ENCODE measurements around the gene CELSR1.
A peak's percentile ranks its signal among the peaks of the same experiment; 100 is the strongest.

CELSR1 gene

DNA sequence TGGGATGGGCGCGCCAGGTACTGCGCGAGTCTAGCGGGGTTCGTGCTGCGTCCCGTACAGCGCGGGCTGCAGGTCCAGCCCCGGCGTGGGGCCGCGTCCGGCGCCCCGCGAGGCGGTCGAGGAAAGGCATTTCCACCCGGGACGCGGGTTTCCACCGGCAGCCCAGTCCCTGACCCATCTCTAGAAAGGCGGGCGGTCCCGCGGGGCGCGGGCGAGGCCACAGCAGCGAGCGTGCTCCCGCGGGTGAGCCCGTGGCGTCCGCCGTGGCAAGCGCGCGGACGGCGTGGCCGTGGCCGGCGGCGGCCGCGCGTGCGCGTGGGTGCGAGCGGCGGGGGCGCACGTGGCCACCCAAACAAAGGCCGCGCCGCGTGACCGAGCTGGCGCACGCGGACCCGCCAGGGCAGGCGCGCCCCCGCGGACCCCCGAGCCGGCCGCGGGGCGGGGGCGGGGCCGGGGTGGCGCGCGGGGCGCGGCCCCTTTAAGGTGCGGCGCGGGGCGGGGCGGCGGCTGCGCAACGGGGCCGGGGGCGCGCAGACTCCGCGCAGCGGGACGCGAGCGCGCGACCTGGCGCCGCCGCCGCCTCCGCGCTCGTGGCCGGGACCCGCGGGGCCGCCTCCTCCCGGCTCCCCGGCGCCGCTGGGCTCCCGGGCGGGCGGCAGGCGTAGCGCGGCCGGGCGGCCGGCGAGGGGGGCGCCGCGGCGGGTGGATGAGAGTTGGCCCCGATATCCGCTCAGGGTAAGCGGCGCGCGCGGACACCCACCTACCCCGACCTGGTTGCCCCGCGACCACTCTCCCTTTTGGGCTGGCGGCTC lies 39.3 kb upstream of the CELSR1 start:
- peak in 1 of 2 donors; percentile 34 for DNase-seq (ENCODE audit: low read depth in 2 of 2)

DNA sequence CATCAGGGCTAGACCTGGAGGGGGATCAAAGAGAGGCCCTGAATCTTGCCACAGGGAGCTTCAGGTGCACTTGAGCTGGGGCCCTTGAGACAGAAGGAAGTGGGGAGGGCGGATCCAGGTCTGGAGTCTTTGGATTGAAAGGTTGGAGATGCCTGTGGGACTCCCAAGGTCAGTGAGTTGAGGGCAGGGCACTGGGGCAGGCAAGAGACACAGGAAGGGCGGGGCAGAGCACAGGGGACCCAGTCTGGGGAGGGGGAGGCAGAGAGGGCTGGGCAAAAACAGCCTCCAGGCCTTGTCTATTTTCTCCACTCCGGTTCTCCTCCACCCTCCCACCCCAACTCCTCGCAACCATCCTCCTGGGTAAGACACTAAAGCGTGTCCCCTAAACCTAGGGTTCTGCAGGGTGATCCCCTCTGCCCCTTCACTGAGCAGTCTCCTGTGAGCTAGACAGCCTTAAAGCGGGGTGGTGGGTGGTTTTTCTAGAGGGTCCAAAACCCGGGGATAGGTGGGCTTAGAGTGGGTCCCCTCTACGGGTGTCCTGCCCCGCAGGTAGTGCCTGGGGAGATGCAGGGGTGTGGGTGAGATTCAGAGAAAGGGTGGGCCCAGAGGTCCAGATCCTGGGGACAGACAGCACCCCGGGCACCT lies 38.6 kb upstream of the CELSR1 start:
- no peak for DNase-seq (ENCODE audit: low read depth in 2 of 2)

DNA sequence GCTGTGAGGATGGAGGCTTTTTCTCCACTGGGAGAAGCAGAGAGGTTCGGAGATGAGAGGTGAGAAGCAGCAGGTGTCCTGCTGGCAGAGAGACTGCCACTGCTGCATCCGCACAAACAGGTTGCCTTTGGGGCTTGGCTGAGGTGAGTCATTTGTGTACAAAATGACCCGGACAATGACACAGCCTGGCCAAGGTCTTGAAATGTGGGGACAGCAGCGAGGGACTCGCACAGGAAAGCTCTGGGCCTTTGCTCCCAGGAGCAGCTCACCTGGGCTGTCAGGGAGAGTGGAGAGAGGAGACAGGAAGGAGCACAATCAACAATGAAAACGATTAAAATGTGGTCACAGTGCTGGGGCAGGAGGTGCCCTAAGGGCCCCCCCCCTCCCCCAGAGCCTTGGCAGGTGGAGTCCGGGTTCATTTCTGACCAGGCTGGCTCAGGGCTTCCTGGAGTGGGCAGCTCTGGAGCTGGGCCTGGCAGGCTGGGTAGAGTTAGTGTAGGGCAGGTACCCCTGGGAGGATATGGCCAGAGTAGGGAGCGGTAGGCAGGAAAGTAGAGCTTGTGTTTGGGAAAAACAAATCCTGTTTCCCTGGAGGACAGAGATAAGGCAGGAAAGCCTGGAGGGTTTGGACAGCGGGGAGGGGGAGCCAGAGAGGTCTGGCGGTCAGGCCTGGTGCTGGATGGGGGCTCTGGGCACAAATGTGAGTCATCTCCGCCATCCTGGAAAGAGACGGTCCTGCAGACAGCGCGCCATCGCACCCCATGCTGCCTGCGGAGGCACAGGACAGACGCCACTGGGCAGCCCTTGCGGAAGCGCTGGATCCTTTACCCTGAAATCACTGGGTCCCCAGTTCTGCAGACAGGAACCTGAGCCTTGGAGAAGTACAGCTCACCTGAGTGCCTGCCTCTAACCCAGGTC lies 37.8 kb upstream of the CELSR1 start:
- DNase-seq (ENCODE audit: low read depth in 2 of 2), result no peak

DNA sequence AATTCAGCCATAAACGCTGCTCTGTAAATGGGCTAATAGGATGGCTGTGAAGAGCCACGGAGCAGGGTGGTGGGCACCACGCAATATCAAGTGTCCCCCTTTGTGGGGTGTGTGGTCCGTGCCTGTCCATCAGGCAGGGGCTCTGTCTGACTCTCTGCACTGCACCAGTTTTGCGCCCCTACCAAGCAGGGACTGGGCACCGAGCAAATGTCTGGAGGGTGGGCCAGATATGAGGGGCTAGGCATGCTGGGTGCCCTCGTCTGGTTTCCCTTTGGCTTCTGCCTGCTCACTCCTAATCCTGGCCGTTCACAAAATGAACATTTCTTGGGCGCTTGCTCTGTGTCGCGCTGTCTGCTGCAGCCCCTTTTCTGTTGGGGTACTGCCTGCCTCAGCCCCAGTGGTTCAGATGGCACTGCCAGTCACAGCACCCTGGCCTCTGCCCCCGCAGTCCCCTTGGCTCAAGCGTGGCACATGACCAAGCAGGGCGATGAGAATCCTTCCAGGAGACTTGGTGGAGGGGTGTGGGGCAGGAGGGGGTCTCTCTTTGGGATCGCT lies 37.1 kb upstream of the CELSR1 start:
- DNase-seq (ENCODE audit: low read depth in 2 of 2), result no peak

DNA sequence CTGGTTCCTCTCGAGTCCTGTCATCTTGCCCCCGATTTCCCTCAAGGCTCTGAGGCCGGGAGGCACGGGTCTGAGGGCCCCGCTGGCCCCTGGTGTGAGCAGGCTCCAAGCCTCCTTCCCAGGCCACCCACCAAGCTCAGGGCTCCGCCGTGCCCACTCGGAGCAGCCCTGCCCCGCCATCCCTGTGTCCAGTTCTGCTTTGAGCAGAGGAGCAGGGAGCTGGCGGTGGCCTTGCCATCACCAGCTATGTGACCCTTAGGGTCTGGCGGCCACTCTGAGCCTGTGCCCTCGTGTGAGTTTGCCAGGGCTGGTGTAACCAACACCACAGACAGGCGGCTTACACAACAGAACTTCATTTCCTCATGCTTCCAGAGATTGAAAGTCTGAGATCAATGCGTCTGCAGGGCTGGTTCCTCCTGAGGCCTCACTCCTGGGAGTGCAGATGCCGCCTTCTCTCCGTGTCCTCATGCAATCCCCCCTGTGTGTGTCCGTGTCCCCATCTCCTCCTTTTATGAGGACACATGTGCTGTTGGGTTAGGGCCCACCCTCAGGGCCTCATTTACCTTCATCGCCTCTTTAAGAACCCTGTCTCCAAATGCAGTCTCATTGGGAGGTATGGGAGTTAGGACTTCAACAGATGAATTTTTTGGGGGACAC lies 36.5 kb upstream of the CELSR1 start:
- DNase-seq (ENCODE audit: low read depth in 2 of 2), result no peak

DNA sequence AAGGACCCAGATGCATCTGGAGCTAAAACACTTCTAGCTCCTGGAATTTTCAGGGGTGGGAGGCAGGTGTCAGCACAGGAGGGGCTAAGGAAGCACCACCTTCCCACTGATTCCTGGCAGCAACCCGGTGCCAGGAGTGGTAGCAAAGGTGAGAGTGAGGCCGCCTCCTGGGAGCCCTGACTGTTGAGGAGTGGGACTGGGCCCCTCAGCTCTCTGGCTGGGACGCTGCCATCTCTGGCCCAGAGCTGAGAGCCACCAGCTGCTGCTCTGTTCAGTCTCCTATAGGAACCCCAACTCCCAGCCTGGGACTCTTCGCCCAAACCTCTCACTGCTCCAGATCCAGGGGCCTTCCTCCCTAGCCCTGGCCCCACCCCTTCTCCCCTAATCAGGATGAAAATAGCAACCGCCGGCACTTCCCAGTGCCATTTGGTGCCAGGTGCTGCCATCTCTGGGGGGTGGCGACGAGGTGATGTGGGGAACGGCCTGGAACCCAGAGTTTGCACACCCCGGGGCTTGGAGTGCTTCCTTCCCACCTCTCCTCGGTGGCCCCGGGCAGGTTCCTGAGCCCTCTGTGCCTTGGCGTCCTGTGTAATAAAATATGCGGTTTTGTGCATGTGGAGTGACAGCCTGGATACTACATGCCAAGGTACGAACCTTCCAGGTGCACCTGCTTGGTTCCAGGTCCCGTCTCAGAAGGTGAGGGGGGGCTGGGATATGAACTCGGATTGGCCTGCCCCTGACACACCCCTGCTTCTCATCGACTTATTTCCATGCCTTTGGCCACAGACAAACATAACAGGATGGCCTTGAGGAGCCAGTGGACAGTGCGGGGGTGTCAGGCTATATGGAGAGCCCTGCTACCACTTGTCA lies 35.7 kb upstream of the CELSR1 start:
- DNase-seq (ENCODE audit: low read depth in 2 of 2), result no peak

DNA sequence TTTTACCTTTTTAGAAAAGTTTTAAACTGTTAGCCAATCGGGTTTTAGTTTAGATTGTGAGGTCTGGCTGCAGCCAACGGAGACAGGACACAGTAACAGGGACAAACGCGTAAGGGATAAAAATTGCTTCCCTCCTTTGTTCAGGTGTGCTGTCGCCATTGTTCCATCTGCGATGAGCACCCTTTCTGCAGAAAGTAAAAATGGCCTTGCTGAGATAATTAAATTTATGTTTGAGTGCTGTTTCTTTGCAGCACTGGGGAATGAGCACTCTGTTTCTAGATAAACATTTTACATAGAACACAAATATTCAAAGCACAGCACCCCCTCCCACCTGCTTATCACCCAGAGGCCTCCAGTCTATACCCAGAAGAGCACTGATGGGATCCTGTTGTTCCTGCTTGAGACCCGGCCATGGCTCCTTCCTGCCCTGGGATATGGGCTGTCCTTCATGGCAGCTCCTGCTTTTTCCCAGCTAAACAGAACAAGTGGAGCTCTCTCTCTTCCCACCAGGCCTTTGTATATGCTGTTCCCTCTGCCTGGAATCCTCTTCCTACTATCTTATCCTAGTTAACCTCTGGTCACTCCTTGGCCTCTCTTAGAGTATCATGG lies 34.3 kb upstream of the CELSR1 start:
- no peak for DNase-seq (ENCODE audit: low read depth in 2 of 2)

DNA sequence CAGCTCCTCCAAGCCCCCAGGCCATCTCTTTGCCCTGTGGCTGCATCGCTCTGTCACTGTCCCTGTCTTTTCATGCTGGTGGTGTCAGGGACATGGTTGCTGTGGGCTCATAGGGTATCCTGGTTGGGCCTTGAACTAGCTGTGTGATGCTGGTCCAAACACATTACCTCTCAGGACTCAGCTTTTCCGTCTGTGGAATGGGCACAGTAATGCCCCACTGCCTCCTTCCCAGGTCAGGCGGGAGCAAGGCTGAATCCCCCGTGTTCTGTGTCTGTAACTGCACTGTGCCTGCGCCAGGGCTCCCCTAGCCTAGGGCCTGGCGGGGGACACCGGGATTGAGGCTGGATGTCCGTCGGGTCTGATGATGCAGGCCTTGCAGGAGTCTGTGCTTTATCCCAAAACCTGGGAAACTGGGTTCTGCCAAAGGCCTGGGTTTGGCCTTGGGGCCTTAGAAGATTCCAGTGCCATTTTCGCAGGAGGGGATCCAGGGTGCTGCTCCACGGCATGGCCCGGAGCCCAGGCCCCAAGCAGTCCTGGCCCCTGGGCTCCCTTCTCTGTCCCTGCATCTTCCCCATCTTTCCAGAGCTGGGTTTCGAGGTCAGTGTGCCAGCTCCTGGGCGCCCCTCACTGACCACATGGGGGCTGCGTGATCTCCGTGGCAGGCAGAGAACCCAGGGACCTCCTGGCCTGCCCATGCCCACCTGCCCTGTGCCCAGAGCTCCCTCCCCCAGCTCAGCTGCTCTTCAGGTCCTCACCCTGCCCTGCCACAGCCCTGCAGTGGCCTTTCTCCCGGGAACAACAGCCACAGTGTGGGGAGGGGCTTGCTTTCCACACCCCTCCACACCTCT lies 32.7 kb upstream of the CELSR1 start:
- DNase-seq (ENCODE audit: low read depth in 2 of 2), result no peak

DNA sequence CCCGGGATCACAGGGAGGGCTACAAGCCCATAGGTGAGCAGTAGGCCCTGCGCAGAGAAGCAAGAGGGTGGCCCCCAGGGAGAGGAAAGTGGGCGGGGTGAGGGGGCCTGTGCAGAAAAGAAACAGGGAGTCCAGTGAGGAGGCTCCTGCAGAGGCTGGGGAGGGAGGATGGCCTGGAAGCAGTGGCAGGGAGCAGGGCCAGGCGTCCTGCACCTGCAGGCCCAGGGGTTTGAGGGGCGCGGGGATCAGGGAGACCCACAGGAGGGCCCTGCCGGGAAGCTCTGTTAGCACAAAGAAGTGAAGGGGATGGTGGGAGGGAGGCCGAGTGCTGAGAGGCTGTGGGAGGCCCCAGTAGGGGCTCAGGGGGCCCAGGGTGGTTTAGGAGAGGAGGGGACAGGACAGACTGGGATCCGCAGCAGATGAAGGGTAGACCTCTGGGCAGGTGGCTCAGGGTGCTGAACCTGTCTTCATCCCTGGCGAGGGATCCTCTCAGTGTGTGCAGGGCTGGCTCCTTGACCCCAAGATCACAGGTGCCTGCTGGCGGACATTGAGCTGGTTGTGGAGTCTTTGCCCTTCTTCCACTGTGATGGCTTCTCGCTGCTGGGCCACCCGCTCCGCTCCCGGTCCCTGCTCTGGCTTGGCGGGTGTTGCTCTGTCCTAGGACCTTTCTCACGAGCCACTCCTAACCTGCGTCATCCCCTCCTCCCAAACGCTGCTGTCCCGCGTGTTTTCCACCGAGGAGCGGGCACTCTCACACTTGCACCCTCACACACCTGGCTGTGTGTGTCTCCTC lies 31.8 kb upstream of the CELSR1 start:
- DNase-seq (ENCODE audit: low read depth in 2 of 2), result no peak

DNA sequence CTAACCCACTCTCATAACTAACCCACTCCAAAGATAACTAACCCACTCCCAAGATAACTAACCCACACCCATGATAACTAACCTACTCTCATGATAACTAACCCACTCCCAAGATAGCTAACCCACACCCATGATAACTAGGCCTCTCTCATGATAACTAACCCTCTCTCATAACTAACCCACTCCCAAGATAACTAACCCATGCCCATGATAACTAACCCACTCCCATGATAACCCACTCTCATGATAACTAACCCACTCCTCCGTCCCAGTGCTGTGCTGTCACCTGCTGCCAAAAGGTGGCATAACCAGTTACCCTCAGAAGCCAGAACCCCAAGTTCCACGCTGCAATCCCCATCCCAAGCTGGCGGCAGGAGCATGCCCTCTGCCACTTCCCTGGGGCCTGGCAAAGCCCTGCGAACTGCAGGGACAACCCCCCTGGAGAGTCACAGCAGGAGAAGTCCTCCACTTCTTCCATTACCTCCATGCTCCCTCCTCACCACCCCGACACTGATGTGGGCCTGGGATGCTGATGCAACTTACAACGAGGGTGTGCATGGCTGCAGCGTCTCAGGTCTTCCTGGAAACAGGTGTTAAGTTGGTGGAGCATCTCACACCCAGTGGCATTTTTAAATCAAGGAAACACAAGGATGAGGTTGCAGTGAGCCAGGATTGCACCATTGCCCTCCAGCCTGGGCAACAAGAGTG lies 30.8 kb upstream of the CELSR1 start:
- no peak for DNase-seq (ENCODE audit: low read depth in 2 of 2)

DNA sequence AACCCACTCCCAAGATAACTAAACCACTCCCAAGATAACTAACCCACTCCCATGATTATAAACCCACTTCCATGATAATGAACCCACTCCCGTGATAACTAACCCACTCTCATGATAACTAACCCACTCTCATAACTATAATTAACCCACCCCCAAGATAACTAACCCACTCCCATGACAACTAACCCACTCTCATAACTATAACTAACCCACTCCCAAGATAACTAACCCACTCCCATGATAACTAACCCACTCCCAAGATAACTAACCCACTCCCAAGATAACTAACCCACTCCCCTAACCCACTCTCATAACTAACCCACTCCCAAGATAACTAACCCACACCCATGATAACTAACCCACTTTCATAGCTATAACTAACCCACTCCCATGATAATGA lies 30.1 kb upstream of the CELSR1 start:
- no peak for DNase-seq (ENCODE audit: low read depth in 2 of 2)

DNA sequence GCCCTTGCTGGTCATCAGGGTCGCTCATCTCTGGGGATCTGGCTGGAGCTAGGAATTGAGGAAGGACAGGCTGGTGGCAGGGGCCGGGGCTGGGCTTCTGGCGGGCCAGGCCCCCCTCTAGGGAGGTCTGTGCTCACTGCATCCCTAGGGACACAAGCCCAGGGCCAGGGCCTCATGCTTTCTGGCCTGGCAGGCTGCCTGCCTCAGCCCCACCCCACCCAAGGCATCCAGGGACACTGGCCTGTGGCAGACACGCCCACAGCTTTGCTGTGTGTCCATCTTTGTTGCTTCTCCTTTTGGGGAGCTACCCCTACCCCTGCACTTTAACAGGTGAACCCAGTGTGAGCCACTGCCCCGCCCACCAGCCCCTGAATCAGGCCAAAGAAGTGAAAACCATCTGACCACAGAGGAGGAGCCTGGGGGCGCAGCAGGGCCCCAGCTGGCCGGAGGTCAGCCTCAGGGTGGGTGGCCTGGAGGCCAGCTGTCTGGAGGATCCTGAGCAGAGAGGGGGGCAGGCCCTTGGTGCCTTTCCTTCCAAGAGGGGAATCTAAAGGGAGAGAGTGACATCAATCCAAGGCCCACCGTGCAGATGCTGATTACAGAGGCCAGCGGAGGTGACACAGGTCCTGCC lies 26.8 kb upstream of the CELSR1 start:
- no peak for DNase-seq (ENCODE audit: low read depth in 2 of 2)

DNA sequence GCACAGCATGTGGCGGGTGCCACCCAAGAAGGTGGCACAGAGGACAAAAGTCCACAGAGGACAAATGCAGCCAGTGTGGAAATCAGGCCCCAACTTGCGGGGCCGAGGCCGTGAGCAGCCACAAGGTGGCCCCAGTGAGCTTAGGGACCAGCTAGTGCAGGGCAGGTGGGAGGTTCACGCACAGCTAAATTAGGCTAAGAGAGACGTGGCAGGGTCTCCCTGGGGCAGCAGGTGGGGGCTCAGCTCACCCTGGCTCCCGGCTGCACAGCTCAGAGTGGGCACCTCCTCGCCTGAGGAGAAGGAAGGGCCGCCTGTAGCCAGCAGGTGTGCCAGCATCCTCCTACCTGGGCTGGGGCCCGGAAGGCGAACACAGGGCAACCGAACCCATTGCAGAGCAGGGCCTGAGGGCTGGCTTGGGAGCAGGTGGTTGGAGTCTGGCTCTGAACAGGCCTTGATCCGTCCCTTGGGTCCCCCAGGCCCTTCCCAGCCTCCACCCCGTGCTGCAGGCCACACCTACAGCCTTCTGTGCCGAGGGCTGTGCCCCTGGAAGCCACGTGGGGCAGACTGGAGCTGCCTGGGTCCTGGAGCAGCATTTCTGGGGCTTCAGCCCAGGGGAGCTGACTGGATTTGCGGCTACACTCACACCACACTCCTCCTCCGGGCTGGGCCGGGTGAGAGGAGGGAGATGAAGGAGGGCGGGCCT lies 26.1 kb upstream of the CELSR1 start:
- peak; percentile 56 to 73 for DNase-seq (ENCODE audit: low read depth in 2 of 2)

DNA sequence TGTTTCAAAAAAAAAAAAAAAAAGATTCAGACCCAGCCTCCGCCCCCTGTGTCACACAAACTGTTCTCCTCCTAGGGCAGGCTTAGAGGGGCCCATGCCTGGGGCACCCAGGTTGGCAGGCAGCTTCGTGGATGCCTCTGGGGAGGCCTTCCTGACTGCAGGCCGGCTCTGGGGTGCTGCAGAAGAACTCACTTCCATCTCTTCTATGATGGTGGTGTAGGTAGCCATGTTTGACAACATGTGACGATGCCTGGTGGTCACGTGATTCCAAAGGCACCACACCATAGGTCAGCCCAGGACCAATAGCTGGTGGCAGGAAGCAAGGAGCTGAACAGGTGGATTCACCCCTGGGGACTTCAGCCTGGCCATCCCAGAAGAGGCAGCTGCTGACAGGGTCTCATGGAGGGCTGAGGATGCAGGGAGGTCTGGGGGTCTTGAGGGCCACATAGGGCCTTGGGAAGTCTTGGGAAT lies 24.1 kb upstream of the CELSR1 start:
- DNase-seq (ENCODE audit: low read depth in 2 of 2), result peak; percentile 38 to 43

DNA sequence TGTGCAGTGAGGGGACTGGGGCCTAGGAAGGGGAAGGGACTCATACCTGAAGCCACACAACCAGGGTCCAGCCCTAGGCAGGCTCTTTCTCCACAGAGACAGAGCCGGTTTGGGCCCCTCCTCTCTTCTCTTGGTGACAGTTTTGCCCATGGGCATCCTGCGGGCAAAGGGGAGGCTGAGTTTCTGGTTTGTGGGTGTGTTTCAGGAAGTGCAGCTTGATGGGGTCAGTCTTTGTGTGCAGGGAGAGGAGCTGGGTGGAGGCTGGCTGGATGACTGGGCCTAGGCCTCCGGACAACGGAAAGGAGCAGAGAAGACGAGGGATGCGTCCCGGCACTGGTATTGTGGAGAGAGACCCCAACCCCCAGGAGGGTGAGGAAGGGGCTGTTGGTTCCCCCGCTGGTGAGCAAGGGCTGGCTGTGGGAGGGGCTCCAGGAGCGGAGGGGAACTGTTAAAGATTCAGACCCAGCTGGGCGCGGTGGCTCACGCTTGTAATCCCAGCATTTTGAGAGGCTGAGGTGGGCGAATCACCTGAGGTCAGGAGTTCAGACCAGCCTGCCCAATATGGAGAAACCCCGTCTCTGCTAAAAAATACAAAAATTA lies 23.4 kb upstream of the CELSR1 start:
- DNase-seq (ENCODE audit: low read depth in 2 of 2), result no peak
